ENCODE data around the gene ELP1.

DNA sequence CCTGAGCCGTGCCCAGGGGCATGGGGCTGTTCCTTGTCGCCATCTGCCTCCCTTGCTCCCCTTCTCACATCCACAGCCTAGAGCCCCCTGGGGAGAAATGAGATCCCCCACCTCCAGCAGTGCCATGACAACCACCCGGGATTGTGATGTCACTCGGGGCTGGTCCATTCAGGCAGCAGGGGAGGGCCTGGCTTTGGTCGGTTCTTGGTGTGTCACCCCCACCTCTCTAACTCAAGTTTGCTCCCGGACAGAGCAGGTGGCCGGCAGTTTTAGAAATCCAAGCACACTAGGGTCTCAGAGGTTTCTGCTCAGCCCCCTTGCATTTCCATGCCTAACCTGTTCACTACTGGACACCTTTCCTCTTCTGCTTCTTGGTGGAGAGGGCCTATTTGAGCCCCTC is 78.0 kb downstream of the ELP1 start, which contains the start of gene ACTL7B:
- TF ChIP-seq RAD21 (IDR thresholded peaks at IDR 0.05; ENCODE audit: low read length) (no peak), FOS (IDR thresholded peaks at IDR 0.05; ENCODE audit: low read depth, low read length) (no peak), SMC3 (IDR thresholded peaks at IDR 0.05; ENCODE audit: low read depth, low read length) (no peak), POLR2A (IDR thresholded peaks at IDR 0.05; ENCODE audit: low read depth, low read length) (no peak), CHD1 (IDR thresholded peaks at IDR 0.05; ENCODE audit: low read depth, low read length) (no peak), MXI1 (IDR thresholded peaks at IDR 0.05; ENCODE audit: borderline replicate concordance, low read depth, low read length) (no peak), RCOR1 (IDR thresholded peaks at IDR 0.05; ENCODE audit: insufficient replicate concordance, low read length) (no peak), NFE2L2 (IDR thresholded peaks at IDR 0.05; ENCODE audit: low read depth, low read length) (no peak)
- TF ChIP-seq, protein P1, sequence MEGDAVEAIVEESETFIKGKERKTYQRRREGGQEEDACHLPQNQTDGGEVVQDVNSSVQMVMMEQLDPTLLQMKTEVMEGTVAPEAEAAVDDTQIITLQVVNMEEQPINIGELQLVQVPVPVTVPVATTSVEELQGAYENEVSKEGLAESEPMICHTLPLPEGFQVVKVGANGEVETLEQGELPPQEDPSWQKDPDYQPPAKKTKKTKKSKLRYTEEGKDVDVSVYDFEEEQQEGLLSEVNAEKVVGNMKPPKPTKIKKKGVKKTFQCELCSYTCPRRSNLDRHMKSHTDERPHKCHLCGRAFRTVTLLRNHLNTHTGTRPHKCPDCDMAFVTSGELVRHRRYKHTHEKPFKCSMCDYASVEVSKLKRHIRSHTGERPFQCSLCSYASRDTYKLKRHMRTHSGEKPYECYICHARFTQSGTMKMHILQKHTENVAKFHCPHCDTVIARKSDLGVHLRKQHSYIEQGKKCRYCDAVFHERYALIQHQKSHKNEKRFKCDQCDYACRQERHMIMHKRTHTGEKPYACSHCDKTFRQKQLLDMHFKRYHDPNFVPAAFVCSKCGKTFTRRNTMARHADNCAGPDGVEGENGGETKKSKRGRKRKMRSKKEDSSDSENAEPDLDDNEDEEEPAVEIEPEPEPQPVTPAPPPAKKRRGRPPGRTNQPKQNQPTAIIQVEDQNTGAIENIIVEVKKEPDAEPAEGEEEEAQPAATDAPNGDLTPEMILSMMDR (conservative IDR thresholded peaks at IDR 0.05; ENCODE audit: low read depth, low read length) = no peak
- TF ChIP-seq, protein P2, sequence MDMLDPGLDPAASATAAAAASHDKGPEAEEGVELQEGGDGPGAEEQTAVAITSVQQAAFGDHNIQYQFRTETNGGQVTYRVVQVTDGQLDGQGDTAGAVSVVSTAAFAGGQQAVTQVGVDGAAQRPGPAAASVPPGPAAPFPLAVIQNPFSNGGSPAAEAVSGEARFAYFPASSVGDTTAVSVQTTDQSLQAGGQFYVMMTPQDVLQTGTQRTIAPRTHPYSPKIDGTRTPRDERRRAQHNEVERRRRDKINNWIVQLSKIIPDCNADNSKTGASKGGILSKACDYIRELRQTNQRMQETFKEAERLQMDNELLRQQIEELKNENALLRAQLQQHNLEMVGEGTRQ (IDR thresholded peaks at IDR 0.05; ENCODE audit: low read depth, low read length) = no peak
